HCT116 (cell line): ENCODE measurements around the gene AIDA.

ENCODE experiments used
- CEBPB ChIP-seq: IDR thresholded peaks from 2 replicates; pipeline ENCODE4 v1.6.1; 2012; ENCODE audit warnings: low read depth
- EZH2phosphoT487 ChIP-seq: fragments of 200-600 bp; IDR thresholded peaks from 2 replicates; pipeline ENCODE4 v1.6.1; 2018; ENCODE audit warnings: antibody characterized with exemption, borderline replicate concordance
- JUND ChIP-seq: IDR thresholded peaks from 2 replicates; pipeline ENCODE4 v1.6.1; 2012
- POLR2A ChIP-seq: IDR thresholded peaks from 2 replicates; pipeline ENCODE4 v1.7.0; 2011; ENCODE audit warnings: borderline replicate concordance; ENCODE audit not compliant: insufficient read depth, insufficient read length; ENCODE audit errors: extremely low read depth
- POLR2AphosphoS5 ChIP-seq: IDR thresholded peaks from 2 replicates; pipeline ENCODE4 v1.6.1; 2011; ENCODE audit warnings: mild to moderate bottlenecking, low read depth, low read length, moderate library complexity
- YY1 ChIP-seq: IDR thresholded peaks from 2 replicates; pipeline ENCODE4 v1.6.1; 2011; ENCODE audit warnings: low read length, low read depth, moderate library complexity, mild to moderate bottlenecking; ENCODE audit not compliant: insufficient replicate concordance; ENCODE audit errors: extremely low read depth
- TF ChIP-seq, protein P1 (sequence below), 3 experiments: fragments of 200-600 bp in 1 of 3; sonication (generic) in 1 of 3; IDR thresholded peaks in 2 of 3; conservative IDR thresholded peaks in 1 of 3; 2 replicates each; pipeline ENCODE4 v1.5.1; 2012 to 2017; ENCODE audit warnings: low read depth in 2 of 3, low read length in 2 of 3, antibody characterized with exemption in 1 of 3, borderline replicate concordance in 1 of 3, control low read depth in 1 of 3, mild to moderate bottlenecking in 1 of 3, mixed read lengths in 1 of 3, mixed run types in 1 of 3, moderate library complexity in 1 of 3; ENCODE audit not compliant: insufficient read depth in 1 of 3
- TF ChIP-seq, protein P2 (sequence below): IDR thresholded peaks from 2 replicates; pipeline ENCODE4 v1.6.1; 2012

DNA sequence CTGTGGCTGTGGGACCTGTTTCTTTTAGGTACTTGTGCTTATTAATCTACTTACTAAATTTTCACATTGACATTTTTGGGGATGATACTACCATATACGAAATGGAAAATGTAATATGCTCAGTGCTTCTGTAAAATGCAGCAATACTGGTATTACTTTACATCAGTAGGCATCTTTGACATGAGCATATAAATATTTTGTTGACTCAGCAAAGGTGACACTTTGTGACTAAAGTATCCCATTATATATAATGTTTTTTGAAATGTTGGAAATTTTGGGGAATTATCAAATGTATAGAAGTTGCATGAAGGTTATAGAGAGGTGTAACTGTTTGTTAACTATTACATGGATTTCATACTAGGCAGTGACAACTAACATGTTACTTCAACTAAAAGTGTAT lies 22.4 kb upstream of the AIDA start:
- no peak for TF ChIP-seq EZH2phosphoT487
- TF ChIP-seq, protein P1, sequence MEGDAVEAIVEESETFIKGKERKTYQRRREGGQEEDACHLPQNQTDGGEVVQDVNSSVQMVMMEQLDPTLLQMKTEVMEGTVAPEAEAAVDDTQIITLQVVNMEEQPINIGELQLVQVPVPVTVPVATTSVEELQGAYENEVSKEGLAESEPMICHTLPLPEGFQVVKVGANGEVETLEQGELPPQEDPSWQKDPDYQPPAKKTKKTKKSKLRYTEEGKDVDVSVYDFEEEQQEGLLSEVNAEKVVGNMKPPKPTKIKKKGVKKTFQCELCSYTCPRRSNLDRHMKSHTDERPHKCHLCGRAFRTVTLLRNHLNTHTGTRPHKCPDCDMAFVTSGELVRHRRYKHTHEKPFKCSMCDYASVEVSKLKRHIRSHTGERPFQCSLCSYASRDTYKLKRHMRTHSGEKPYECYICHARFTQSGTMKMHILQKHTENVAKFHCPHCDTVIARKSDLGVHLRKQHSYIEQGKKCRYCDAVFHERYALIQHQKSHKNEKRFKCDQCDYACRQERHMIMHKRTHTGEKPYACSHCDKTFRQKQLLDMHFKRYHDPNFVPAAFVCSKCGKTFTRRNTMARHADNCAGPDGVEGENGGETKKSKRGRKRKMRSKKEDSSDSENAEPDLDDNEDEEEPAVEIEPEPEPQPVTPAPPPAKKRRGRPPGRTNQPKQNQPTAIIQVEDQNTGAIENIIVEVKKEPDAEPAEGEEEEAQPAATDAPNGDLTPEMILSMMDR (IDR thresholded peaks at IDR 0.05 in 2 of 3, conservative IDR thresholded peaks at IDR 0.05 in 1 of 3; ENCODE audit: borderline replicate concordance in 1 of 3, insufficient read depth in 1 of 3, low read depth in 2 of 3, low read length in 2 of 3): no peak
- TF ChIP-seq JUND: no peak
- no peak for TF ChIP-seq POLR2A
- TF ChIP-seq CEBPB: no peak
- no peak for TF ChIP-seq YY1
- TF ChIP-seq POLR2AphosphoS5: no peak
- TF ChIP-seq, protein P2, sequence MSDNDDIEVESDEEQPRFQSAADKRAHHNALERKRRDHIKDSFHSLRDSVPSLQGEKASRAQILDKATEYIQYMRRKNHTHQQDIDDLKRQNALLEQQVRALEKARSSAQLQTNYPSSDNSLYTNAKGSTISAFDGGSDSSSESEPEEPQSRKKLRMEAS: no peak
